GM12878 (cell line): ENCODE results near the gene SLC24A4.

Experiments used
- ATF3 ChIP-seq: IDR thresholded peaks from 2 replicates; pipeline ENCODE4 v1.6.1; 2011; ENCODE audit warnings: low read depth, mild to moderate bottlenecking, low read length, moderate library complexity, borderline replicate concordance; ENCODE audit errors: extremely low read depth
- CEBPB ChIP-seq, 2 experiments: fragments of 150-350 bp in 1 of 2; IDR thresholded peaks; 2 replicates each; pipeline ENCODE4 v1.6.1; 2012 to 2014; ENCODE audit warnings: low read depth in 2 of 2, low read length in 2 of 2, borderline replicate concordance in 1 of 2, inconsistent platforms in 1 of 2
- EP300 ChIP-seq, 2 experiments: fragments of 150-350 bp in 1 of 2; IDR thresholded peaks; 2 replicates each; pipeline ENCODE4 v1.6.1; 2011 to 2012; ENCODE audit warnings: low read depth in 2 of 2, low read length in 2 of 2, borderline replicate concordance in 1 of 2, improper control_type of control experiment in 1 of 2, inconsistent platforms in 1 of 2; ENCODE audit not compliant: control insufficient read depth in 1 of 2
- POLR2AphosphoS5 ChIP-seq: IDR thresholded peaks from 2 replicates; pipeline ENCODE4 v1.6.1; 2011; ENCODE audit warnings: mild to moderate bottlenecking, low read length, inconsistent platforms
- TARDBP ChIP-seq: IDR thresholded peaks from 2 replicates; pipeline ENCODE4 v1.6.1; 2016; ENCODE audit warnings: borderline replicate concordance
- ZBTB33 ChIP-seq: fragments of 450-650 bp; IDR thresholded peaks from 2 replicates; pipeline ENCODE4 v1.6.1; 2017; ENCODE audit warnings: mild to moderate bottlenecking

GRCh38 chr14:92544051-92544720 lies 221.2 kb downstream of the SLC24A4 start:
- TF ChIP-seq POLR2AphosphoS5 (no peak), ZBTB33 (no peak), CEBPB (IDR thresholded peaks at IDR 0.05; ENCODE audit: borderline replicate concordance in 1 of 2, low read depth in 2 of 2, low read length in 2 of 2) (no peak), ATF3 (no peak), EP300 (IDR thresholded peaks at IDR 0.05; ENCODE audit: borderline replicate concordance in 1 of 2, control insufficient read depth in 1 of 2, low read depth in 2 of 2, low read length in 2 of 2) (no peak), TARDBP (no peak)
